ENCODE measurements around the gene EXOC4.

EXOC4 gene

GRCh38 chr7:134114992-134115391 is 862.1 kb downstream of the EXOC4 start:
- Histone ChIP-seq H4K20me1 (ENCODE audit: control insufficient read depth, insufficient read depth, low read depth, low read length) (no peaks in the 10 kb centered on the region), H3K36me3 (ENCODE audit: control insufficient read depth, low read length) (no peaks in the 10 kb centered on the region), H3K4me2 (ENCODE audit: low read length) (no peak overlapping the region), H3K27ac (ENCODE audit: low read depth, low read length) (no peak overlapping the region), H3K27me3 (ENCODE audit: control insufficient read depth, low read length) (no peaks in the 10 kb centered on the region), H3K79me2 (ENCODE audit: control insufficient read depth, low read length) (no peaks in the 10 kb centered on the region), H3F3A (ENCODE audit: control insufficient read depth, insufficient read depth) (no peaks in the 10 kb centered on the region), H3K4me1 (ENCODE audit: control insufficient read depth, low read length) (no peaks in the 10 kb centered on the region), H3K9me2 (replicated peaks; ENCODE audit: control insufficient read depth, low read length) (no peaks in the 10 kb centered on the region), H3K9me3 (ENCODE audit: control insufficient read depth, insufficient read depth, low read length) (no peaks in the 10 kb centered on the region), H3K4me3 (ENCODE audit: low read length) (no peak overlapping the region)
- TF ChIP-seq CTCF (IDR thresholded peaks at IDR 0.05; ENCODE audit: low read depth, low read length, poor library complexity, severe bottlenecking) = no peak
- TF ChIP-seq EZH2phosphoT487 (IDR thresholded peaks at IDR 0.05; ENCODE audit: borderline replicate concordance, low read length) = no peak

Data from DOHH2 (cell line).